ENCODE measurements around the gene PHLDA2.

Gene PHLDA2

GRCh38 chr11:2960139-2960538 is 30.9 kb upstream of the PHLDA2 start:
- H3K4me1 ChIP-seq (ENCODE audit: control insufficient read depth in 1 of 2, insufficient read depth in 1 of 2, low read depth in 1 of 2, low read length in 1 of 2): peaks cover 11 to 13% of the 10 kb centered on the region in 2 experiments
- H3K4me3 ChIP-seq (ENCODE audit: low read depth in 1 of 2, low read length in 1 of 2): no peak overlapping the region
- H3K36me3 ChIP-seq: peaks cover 78% of the 10 kb centered on the region
- no peaks in the 10 kb centered on the region for H3K27me3 ChIP-seq
- no peaks in the 10 kb centered on the region for H3K9me3 ChIP-seq
- no peak overlapping the region for H3K27ac ChIP-seq
- TF ChIP-seq CTCF (IDR thresholded peaks at IDR 0.05): no peak

GRCh38 chr11:2958251-2958650 is 29.0 kb upstream of the PHLDA2 start:
- peaks cover 78% of the 10 kb centered on the region for H3K36me3 ChIP-seq
- peaks cover 9 to 11% of the 10 kb centered on the region in 2 experiments for H3K4me1 ChIP-seq (ENCODE audit: control insufficient read depth in 1 of 2, insufficient read depth in 1 of 2, low read depth in 1 of 2, low read length in 1 of 2)
- peak overlapping the region; percentile 66 for H3K27ac ChIP-seq

GRCh38 chr11:2955906-2956476 is 26.8 kb upstream of the PHLDA2 start:
- peaks cover 9 to 11% of the 10 kb centered on the region in 2 experiments for H3K4me1 ChIP-seq (ENCODE audit: control insufficient read depth in 1 of 2, insufficient read depth in 1 of 2, low read depth in 1 of 2, low read length in 1 of 2)
- no peak overlapping the region for H3K4me3 ChIP-seq (ENCODE audit: low read depth in 1 of 2, low read length in 1 of 2)
- no peak for TF ChIP-seq CTCF (IDR thresholded peaks at IDR 0.05)
- H3K9me3 ChIP-seq: no peaks in the 10 kb centered on the region
- no peaks in the 10 kb centered on the region for H3K27me3 ChIP-seq
- H3K27ac ChIP-seq: no peak overlapping the region
- peaks cover 94% of the 10 kb centered on the region for H3K36me3 ChIP-seq

More at GRCh38 chr11:2958251-2958650, 29.0 kb upstream of the PHLDA2 start:
- TF ChIP-seq CTCF (IDR thresholded peaks at IDR 0.05): no peak
- H3K27me3 ChIP-seq: no peaks in the 10 kb centered on the region
- no peak overlapping the region for H3K4me3 ChIP-seq (ENCODE audit: low read depth in 1 of 2, low read length in 1 of 2)
- no peaks in the 10 kb centered on the region for H3K9me3 ChIP-seq

- Histone ChIP-seq H3K9me3 (no peaks in the 10 kb centered on the region), H3K27ac (no peak overlapping the region), H3K4me1 (ENCODE audit: control insufficient read depth in 1 of 2, insufficient read depth in 1 of 2, low read depth in 1 of 2, low read length in 1 of 2) (peaks cover 9 to 11% of the 10 kb centered on the region in 2 experiments), H3K4me3 (ENCODE audit: low read depth in 1 of 2, low read length in 1 of 2) (no peak overlapping the region), H3K27me3 (no peaks in the 10 kb centered on the region), H3K36me3 (peaks cover 94% of the 10 kb centered on the region)
- no peak for TF ChIP-seq CTCF (IDR thresholded peaks at IDR 0.05)
Observed at GRCh38 chr11:2954263-2954662, 25.0 kb upstream of the PHLDA2 start.

- TF ChIP-seq CTCF (IDR thresholded peaks at IDR 0.05): no peak
- no peaks in the 10 kb centered on the region for H3K27me3 ChIP-seq
- no peaks in the 10 kb centered on the region for H3K9me3 ChIP-seq
- H3K36me3 ChIP-seq: peaks cover 100% of the 10 kb centered on the region
- H3K4me3 ChIP-seq (ENCODE audit: low read depth in 1 of 2, low read length in 1 of 2): no peak overlapping the region
- H3K4me1 ChIP-seq (ENCODE audit: control insufficient read depth in 1 of 2, insufficient read depth in 1 of 2, low read depth in 1 of 2, low read length in 1 of 2): no peaks in the 10 kb centered on the region
- no peak overlapping the region for H3K27ac ChIP-seq
Observed at GRCh38 chr11:2952290-2952689, 23.1 kb upstream of the PHLDA2 start.

All from neutrophil (primary cell).